GM19035 (cell line): ENCODE results near the gene DGKD.

Experiments used
- ATAC-seq: cut with Tn5 transposase; IDR thresholded peaks from one replicate; pipeline ENCODE4 v1.9.1; 2021; ENCODE audit not compliant: unreplicated experiment

Gene DGKD

GRCh38 chr2:233424154-233424951 is 70.1 kb downstream of the DGKD start:
- ATAC-seq = no peak

GRCh38 chr2:233426619-233427342 is 72.5 kb downstream of the DGKD start:
- ATAC-seq = no peak

GRCh38 chr2:233428008-233428407 is 73.7 kb downstream of the DGKD start:
- ATAC-seq = no peak

GRCh38 chr2:233428438-233428837 is 74.1 kb downstream of the DGKD start:
- no peak for ATAC-seq

GRCh38 chr2:233429175-233429897 is 75.0 kb downstream of the DGKD start:
- no peak for ATAC-seq

GRCh38 chr2:233430081-233430480 is 75.8 kb downstream of the DGKD start:
- ATAC-seq = no peak

GRCh38 chr2:233430651-233431050 is 76.4 kb downstream of the DGKD start:
- ATAC-seq = no peak

GRCh38 chr2:233433029-233433428 is 78.7 kb downstream of the DGKD start:
- no peak for ATAC-seq

- ATAC-seq = no peak
Observed at GRCh38 chr2:233433794-233434193, 79.5 kb downstream of the DGKD start.

GRCh38 chr2:233434666-233435330 is 80.5 kb downstream of the DGKD start:
- ATAC-seq = no peak

- no peak for ATAC-seq
Observed at GRCh38 chr2:233435436-233436190, 81.3 kb downstream of the DGKD start.

GRCh38 chr2:233436191-233436581 is 81.9 kb downstream of the DGKD start:
- no peak for ATAC-seq

GRCh38 chr2:233436691-233437438 is 82.6 kb downstream of the DGKD start:
- ATAC-seq = no peak

GRCh38 chr2:233437439-233437955 is 83.2 kb downstream of the DGKD start:
- no peak for ATAC-seq

GRCh38 chr2:233438573-233439147 is 84.4 kb downstream of the DGKD start:
- ATAC-seq = no peak

GRCh38 chr2:233439191-233439590 is 84.9 kb downstream of the DGKD start:
- ATAC-seq = no peak

- ATAC-seq = no peak
Observed at GRCh38 chr2:233440314-233440713, 86.0 kb downstream of the DGKD start.

- ATAC-seq = no peak
Observed at GRCh38 chr2:233440714-233441113, 86.4 kb downstream of the DGKD start.
